GM12872 (cell line): ENCODE measurements around the gene LPCAT3.

Experiments used
- CTCF ChIP-seq: IDR thresholded peaks from 3 replicates; pipeline ENCODE4 v1.5.1; 2011; ENCODE audit warnings: low read depth, mild to moderate bottlenecking, low read length, moderate library complexity; ENCODE audit not compliant: insufficient read depth

LPCAT3 gene

GRCh38 chr12:6965026-6965661 lies 53.1 kb downstream of the LPCAT3 start:
- peak; percentile 90 for TF ChIP-seq CTCF

GRCh38 chr12:6964605-6965025 lies 53.7 kb downstream of the LPCAT3 start:
- no peak for TF ChIP-seq CTCF

- no peak for TF ChIP-seq CTCF
Measured at GRCh38 chr12:6963791-6964413, 54.4 kb downstream of the LPCAT3 start.

- TF ChIP-seq CTCF: no peak
Measured at GRCh38 chr12:6963016-6963731, 55.1 kb downstream of the LPCAT3 start.

- TF ChIP-seq CTCF: no peak
Measured at GRCh38 chr12:6962285-6963015, 55.8 kb downstream of the LPCAT3 start.

- TF ChIP-seq CTCF: peak; percentile 56; the same call in 2 of the 3 replicates
Measured at GRCh38 chr12:6961695-6962284, 56.5 kb downstream of the LPCAT3 start.
